K562 treated with DMSO at 1 percent for 12 hours (cell line): Measurements from ENCODE around the gene TRAK2. TPM values are rescaled to one million over a fixed set of nuclear protein-coding genes. Genes with fewer than 3 reads are reported as not detected.

Experiments used
- total RNA-seq: library from RNA; unstranded; fragments of 300-600 nt; gene quantifications from 2 replicates; pipeline ENCODE4 v1.2.3, GENCODE V29; 2022; ENCODE audit not compliant: insufficient read depth

TRAK2 gene, protein sequence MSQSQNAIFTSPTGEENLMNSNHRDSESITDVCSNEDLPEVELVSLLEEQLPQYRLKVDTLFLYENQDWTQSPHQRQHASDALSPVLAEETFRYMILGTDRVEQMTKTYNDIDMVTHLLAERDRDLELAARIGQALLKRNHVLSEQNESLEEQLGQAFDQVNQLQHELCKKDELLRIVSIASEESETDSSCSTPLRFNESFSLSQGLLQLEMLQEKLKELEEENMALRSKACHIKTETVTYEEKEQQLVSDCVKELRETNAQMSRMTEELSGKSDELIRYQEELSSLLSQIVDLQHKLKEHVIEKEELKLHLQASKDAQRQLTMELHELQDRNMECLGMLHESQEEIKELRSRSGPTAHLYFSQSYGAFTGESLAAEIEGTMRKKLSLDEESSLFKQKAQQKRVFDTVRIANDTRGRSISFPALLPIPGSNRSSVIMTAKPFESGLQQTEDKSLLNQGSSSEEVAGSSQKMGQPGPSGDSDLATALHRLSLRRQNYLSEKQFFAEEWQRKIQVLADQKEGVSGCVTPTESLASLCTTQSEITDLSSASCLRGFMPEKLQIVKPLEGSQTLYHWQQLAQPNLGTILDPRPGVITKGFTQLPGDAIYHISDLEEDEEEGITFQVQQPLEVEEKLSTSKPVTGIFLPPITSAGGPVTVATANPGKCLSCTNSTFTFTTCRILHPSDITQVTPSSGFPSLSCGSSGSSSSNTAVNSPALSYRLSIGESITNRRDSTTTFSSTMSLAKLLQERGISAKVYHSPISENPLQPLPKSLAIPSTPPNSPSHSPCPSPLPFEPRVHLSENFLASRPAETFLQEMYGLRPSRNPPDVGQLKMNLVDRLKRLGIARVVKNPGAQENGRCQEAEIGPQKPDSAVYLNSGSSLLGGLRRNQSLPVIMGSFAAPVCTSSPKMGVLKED
- total RNA-seq: 4.7 and 18.0 TPM in 2 replicates

DNA sequence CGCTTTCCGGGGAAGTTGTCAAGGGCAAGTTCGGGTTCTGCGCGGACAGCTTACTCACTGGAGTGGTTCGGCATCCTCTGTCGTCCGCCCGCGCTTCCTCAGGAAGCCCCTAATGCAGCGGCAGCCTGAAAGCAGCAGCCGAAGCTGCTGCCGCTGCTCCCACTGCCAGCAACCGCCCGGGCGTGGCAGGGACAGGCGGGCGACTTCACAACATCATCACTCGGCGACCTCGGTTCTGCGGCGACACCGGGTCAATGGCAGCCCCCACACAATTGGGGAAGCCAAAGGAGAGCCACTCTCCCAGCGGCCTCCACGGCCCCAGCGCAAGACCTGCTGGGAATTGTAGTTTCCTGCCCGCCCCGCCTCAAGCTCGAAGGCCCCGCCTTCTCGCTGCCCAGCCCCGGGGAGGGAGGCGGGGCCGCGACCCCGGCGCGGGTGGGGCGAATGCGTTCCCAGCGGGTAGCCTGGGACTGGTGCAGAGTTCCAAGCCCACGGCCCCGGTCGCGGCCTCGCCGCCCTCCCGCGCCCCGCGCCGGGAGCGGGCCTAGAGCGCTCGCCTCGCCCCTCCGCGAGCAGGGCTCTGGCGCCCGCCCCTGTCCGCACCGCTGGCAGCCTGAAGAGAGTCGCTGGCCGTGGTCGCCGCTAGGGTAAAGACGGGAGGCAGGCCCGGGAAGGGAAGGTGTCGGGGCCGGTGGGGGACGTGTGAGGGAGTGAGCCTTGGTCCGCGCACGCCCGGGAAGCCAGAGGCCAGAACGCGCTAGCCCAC is at the start of gene TRAK2, which contains the start of gene STRADB:
TRAK2 (minus strand) TSS at position 167 of the 766 bp plus-strand sequence. CDS start 30,951 bp downstream, outside the sequence.
STRADB (plus strand) TSS at position 449 of the 766 bp plus-strand sequence. CDS start 3,101 bp downstream, outside the sequence.

GRCh38 chr2:201357221-201357620 is 94.0 kb downstream of the TRAK2 start, which contains the start of gene FLACC1:
TSS of gene FLACC1 (minus strand) at chr2:201357345. CDS start at chr2:201351404, 5,941 bp downstream.

Other genes starting within 250 kb of the TRAK2 start
- 19.7 and 32.3 TPM in 2 replicates for gene CASP8, start 190.9 kb downstream of the TRAK2 start, total RNA-seq
- not detected in 2 replicates for gene FLACC1, start 94.1 kb downstream of the TRAK2 start, total RNA-seq
- gene STRADB, start 282 bp upstream of the TRAK2 start, total RNA-seq: 22.0 and 24.8 TPM in 2 replicates
- 4.7 and 15.6 TPM in 2 replicates for gene TMEM237, start 192.0 kb upstream of the TRAK2 start, total RNA-seq
- gene MPP4, start 247.2 kb upstream of the TRAK2 start, total RNA-seq: not detected in 2 replicates